Measurements from ENCODE around the gene IL2RA.

- no peak for TF ChIP-seq CTCF (conservative IDR thresholded peaks at IDR 0.05; ENCODE audit: low read length)
- no peak for TF ChIP-seq EZH2phosphoT487 (IDR thresholded peaks at IDR 0.05; ENCODE audit: borderline replicate concordance)
Observed at GRCh38 chr10:6010569-6010968, 51.6 kb downstream of the IL2RA start.
